Esophagus muscularis mucosa (tissue), 4 donors: Measurements from ENCODE around the gene NCKAP1.
"Not testable (repeated sequence)": the region's sequence is repeated elsewhere in the genome, so short reads cannot be mapped to it uniquely, and the experiment has no call there.

Experiments
- CTCF ChIP-seq, 3 experiments: fragments of 200-600 bp in 2 of 3; fragments of 450-650 bp in 1 of 3; sonication (generic) in 2 of 3; IDR thresholded peaks; one replicate each; pipeline ENCODE4 v1.5.1; 2017 to 2019; ENCODE audit warnings: antibody characterized with exemption in 3 of 3, mild to moderate bottlenecking in 2 of 3, moderate library complexity in 1 of 3
- EP300 ChIP-seq: sonication (generic); formaldehyde crosslinking; IDR thresholded peaks from one replicate; pipeline ENCODE4 v1.6.1; 2017; ENCODE audit warnings: antibody characterized with exemption
- POLR2A ChIP-seq: fragments of 450-650 bp; IDR thresholded peaks from one replicate; pipeline ENCODE4 v1.6.1; 2017; ENCODE audit warnings: antibody characterized with exemption, moderate library complexity, mild to moderate bottlenecking, low read depth
- POLR2AphosphoS5 ChIP-seq, 2 donors: sonication (generic); formaldehyde crosslinking; IDR thresholded peaks; one replicate each; pipeline ENCODE4 v1.6.1; 2017; ENCODE audit warnings: antibody characterized with exemption in 2 of 2

- TF ChIP-seq CTCF (IDR thresholded peaks at IDR 0.05); POLR2A; POLR2AphosphoS5 (IDR thresholded peaks at IDR 0.05); EP300: not testable (repeated sequence)
These were observed 145.2 kb downstream of the NCKAP1 start for GRCh38 chr2:182893035-182893434.
